G401 (cell line): ENCODE results near the gene SPAG17. TPM values are rescaled to one million over a fixed set of nuclear protein-coding genes. Genes with fewer than 3 reads are reported as not detected.
"Not testable (repeated sequence)": the region's sequence is repeated elsewhere in the genome, so short reads cannot be mapped to it uniquely, and the experiment has no call there.

Experiments used
- DNase-seq: peaks from one replicate; pipeline ENCODE4 v3.0.0-alpha.2; 2015; ENCODE audit warnings: low spot score
- in situ Hi-C: cut with HindIII; loops from 2 replicates; pipeline ENCODE4 v1.10.0; 2016; ENCODE audit warnings: low sequenced_read_pairs, mixed read lengths
- total RNA-seq: library from RNA; depleted of rRNA; stranded (reverse); fragments of >200 nt; shearing (Covaris generic); gene quantifications from 2 replicates; pipeline ENCODE4 v1.2.3, GENCODE V29; 2014

The SPAG17 gene
- total RNA-seq, 1 experiment from 2014 or later, result 11.0 TPM

- in situ Hi-C loops, result no loop called here
- no peak for DNase-seq
Measured at GRCh38 chr1:117933769-117934168, 251.3 kb downstream of the SPAG17 start.

GRCh38 chr1:117932576-117932975 is 252.5 kb downstream of the SPAG17 start:
- no peak for DNase-seq
- in situ Hi-C loops, result no loop called here

GRCh38 chr1:117930484-117930883 is 254.5 kb downstream of the SPAG17 start:
- in situ Hi-C loops, result no loop called here
- no peak for DNase-seq

- in situ Hi-C loops, result no loop called here
- DNase-seq, result no peak
Measured at GRCh38 chr1:117930173-117930447, 254.9 kb downstream of the SPAG17 start.

- DNase-seq, result peak; percentile 98
- in situ Hi-C loops, result no loop called here
Measured at GRCh38 chr1:117929343-117930172, 255.5 kb downstream of the SPAG17 start, which contains the start of the genes GDAP2 and WDR3. TSS of gene GDAP2 (minus strand) at chr1:117929621. CDS start at chr1:117920357, 9,264 bp downstream. TSS of gene WDR3 (plus strand) at chr1:117929739. CDS start at chr1:117933320, 3,581 bp downstream.

- peak; percentile 61 for DNase-seq
- in situ Hi-C loops, result no loop called here
Measured at GRCh38 chr1:117928881-117929342, 256.1 kb downstream of the SPAG17 start.

- in situ Hi-C loops, result no loop called here
Measured at GRCh38 chr1:117925981-117926380, 259.0 kb downstream of the SPAG17 start.

GRCh38 chr1:117922717-117923116 is 262.3 kb downstream of the SPAG17 start:
- not testable (repeated sequence) for DNase-seq

More at GRCh38 chr1:117925981-117926380, 259.0 kb downstream of the SPAG17 start:
- no peak for DNase-seq

GRCh38 chr1:117921991-117922390 is 263.0 kb downstream of the SPAG17 start:
- no peak for DNase-seq
- in situ Hi-C loops, result no loop called here

More at GRCh38 chr1:117922717-117923116, 262.3 kb downstream of the SPAG17 start:
- in situ Hi-C loops, result not testable (repeated sequence)

GRCh38 chr1:117919376-117919775 is 265.7 kb downstream of the SPAG17 start:
- in situ Hi-C loops, result no loop called here
- no peak for DNase-seq

GRCh38 chr1:117911051-117911450 is 274.0 kb downstream of the SPAG17 start:
- in situ Hi-C loops, result no loop called here
- DNase-seq, result no peak

GRCh38 chr1:117905019-117905418 is 280.0 kb downstream of the SPAG17 start:
- in situ Hi-C loops, result no loop called here
- no peak for DNase-seq

- in situ Hi-C loops, result no loop called here
- no peak for DNase-seq
Measured at GRCh38 chr1:117904485-117904884, 280.5 kb downstream of the SPAG17 start.
